ENCODE measurements around the gene PARVB.

PARVB gene

DNA sequence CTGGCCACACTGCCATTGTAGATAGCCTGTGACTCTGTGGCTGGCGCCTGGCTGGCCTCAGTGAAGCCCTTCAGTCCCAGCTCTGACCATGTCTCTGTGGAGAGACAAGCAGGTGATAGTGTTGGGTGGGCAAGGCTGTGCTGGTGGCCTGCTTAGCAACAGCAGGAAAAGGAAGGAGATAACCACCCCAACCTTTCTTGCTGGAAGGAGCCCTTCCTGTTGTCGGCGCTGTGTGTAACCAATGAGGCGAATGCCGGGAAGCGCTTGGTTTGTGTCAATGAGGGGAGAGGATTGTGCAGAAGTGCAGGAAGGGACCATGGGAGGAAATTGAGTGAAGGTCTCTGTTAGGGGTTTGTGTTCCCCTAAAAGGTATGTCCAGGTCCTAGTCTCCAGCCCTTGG lies 27.3 kb downstream of the PARVB start:
- TF ChIP-seq, protein P1, sequence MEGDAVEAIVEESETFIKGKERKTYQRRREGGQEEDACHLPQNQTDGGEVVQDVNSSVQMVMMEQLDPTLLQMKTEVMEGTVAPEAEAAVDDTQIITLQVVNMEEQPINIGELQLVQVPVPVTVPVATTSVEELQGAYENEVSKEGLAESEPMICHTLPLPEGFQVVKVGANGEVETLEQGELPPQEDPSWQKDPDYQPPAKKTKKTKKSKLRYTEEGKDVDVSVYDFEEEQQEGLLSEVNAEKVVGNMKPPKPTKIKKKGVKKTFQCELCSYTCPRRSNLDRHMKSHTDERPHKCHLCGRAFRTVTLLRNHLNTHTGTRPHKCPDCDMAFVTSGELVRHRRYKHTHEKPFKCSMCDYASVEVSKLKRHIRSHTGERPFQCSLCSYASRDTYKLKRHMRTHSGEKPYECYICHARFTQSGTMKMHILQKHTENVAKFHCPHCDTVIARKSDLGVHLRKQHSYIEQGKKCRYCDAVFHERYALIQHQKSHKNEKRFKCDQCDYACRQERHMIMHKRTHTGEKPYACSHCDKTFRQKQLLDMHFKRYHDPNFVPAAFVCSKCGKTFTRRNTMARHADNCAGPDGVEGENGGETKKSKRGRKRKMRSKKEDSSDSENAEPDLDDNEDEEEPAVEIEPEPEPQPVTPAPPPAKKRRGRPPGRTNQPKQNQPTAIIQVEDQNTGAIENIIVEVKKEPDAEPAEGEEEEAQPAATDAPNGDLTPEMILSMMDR (IDR thresholded peaks at IDR 0.05): no peak

DNA sequence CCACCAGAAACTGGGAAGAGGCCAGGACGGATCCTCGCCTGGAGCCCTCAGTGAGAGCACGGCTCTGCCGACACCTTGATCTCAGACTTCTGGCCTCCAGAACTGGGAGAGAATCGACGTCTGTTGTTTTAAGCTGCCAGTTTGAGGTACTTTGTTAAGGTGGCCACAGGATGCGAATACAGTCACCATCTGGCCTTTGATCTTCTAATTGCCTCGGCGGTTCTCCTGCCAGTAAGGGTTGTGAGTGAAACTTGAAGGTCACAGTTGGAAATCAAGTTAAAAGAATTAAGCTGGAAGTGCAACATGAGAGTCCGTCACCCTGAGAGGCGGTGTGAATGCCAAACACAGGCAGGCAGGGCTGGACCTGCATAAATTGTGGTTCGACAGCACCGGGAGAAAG lies 27.9 kb downstream of the PARVB start:
- TF ChIP-seq, protein P1 (IDR thresholded peaks at IDR 0.05): no peak

DNA sequence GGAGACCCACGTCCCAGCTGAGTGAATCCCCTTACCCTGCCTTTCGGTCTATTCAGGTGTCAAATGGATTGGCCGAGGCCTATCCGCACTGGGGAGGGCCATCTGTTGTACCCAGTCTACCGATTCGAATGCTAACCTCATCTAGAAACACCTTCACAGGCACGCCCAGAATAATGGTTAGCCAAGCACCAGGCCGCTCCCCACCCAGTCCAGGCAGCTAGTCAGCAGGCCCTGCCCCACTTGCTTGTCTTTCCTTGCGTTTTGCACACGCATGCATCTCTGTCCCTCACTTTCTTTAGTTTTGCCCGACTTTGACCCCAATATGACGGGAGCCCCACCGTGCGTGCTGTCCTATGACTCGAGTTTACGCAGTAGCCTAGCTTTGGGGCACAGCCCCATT lies 31.7 kb downstream of the PARVB start:
- TF ChIP-seq, protein P1 (IDR thresholded peaks at IDR 0.05): no peak

DNA sequence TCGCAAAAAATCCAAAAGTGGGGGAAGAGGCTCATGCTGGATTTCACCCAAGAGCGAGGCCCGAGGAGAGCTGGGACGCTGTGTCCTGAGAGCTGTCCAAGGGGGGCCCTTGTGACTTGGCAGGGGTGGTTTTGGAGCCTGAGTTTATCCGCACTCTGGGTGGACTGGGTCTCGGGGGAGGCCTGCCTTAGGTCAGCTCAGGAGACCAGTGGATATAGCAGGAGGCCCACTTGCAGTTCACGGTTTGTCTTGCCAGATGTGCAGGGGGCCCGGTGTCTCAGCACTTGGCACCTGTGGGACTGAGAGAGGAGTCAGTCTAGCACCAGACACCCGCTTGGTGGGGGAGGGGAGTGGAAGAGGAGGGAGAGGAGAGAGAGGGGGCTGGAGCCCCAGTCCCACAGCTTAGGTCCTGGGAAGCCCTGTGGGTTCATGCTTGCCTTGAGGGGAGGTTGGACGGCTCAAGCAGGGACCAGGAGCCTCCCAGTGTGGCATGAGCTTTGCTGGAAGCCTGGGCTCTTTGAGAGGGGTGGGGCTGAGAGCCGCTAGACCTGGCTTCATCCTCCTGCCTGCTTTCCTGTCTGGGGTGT lies 33.4 kb downstream of the PARVB start:
- TF ChIP-seq, protein P1 (IDR thresholded peaks at IDR 0.05): no peak

DNA sequence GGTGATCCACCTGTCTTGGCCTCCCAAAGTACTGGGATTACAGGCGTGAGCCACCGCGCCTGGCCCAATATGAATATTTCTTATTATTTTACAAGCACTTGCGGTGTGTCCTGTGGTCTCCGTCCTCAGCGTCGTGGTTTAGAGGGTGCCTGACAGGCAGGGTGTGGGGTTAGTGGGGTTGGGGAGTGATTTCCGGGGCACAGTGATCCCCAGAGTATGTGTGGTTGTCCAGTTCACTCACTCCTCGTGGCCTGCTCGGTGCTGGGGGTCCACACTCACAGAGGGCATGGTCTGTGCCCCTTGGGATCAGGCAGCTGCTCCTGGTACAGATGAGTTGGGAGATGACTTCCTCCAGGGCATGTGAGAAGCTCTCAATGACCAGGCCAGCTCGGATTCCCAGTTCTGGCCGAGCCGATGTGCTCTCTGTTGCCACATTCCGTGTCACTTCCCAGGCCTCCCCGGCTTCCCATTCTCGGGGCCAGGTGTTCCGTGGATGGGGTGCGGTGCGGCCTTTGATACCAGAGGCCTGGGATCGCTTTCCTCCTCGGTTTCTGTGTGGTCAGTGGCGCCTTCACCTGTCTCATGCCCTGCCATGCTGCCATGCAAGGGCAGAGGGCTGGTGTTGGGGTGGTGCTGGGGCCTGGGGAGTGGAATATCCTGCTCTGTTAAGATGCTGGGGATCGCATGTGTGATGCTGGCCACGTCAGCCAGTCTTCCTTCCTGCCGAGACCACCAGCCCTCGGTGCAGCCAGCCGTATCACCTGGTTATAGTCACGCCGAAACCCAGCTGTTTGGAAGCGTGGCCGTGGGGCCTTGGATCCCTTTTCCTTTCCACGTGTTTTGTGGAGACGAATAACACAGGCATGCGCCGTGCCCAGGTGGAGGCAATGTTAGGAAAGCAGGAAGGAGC lies 39.6 kb downstream of the PARVB start:
- TF ChIP-seq, protein P1 (IDR thresholded peaks at IDR 0.05): no peak

DNA sequence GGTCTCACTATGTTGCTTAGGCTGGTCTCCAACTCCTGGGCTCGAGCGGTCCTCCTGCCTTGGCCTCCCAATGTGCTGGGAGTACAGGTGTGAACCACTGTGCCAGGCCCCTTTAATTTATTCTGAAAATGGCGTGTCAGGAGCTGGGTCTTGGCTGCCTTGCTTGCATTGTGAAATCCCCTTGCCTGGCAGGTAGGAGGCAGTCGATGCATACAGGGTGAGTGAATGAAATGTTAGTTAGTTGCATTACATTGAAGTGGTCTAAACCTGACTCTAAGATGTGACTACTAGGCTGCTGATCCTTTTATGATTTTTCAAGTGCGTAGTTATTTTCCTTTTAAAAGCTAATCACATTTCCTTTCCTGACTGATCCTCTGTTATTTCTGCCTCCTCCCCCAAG lies 42.9 kb downstream of the PARVB start:
- TF ChIP-seq, protein P1 (IDR thresholded peaks at IDR 0.05): no peak

DNA sequence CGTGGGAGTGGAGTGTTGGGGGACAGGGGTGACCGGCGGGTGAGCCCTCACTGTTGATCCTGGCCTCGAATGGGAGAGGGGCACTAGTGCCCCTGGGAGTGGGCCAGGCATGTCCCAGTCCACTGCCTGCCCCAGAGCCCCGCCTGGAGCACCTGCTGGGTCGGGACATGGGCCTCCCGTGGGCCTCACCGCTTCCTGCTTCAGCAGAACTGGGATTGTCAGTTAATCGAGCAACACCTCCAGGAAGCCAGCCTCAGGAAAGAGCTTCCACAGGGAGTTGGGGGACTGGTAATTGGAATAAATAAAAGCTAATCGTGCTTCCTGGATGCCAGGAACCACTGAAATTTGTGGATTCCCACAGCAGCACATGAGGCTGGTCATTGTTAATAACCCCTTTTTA lies 43.8 kb downstream of the PARVB start:
- TF ChIP-seq, protein P1 (IDR thresholded peaks at IDR 0.05): no peak
